Common myeloid progenitor, CD34-positive (primary cell): ENCODE measurements around the gene FOXD4L3. TPM values are rescaled to one million over a fixed set of nuclear protein-coding genes. Genes with fewer than 3 reads are reported as not detected.
"Not testable (repeated sequence)": the region's sequence is repeated elsewhere in the genome, so short reads cannot be mapped to it uniquely, and the experiment has no call there.

ENCODE experiments used
- CTCF ChIA-PET: fragments of 350-600 bp; sonication (Branson Sonifier 250); formaldehyde crosslinking; loops from one replicate; lab custom pipeline; 2021; ENCODE audit warnings: antibody characterized with exemption; lab: Charles Lee
- POLR2A ChIA-PET: fragments of 350-600 bp; sonication (Branson Sonifier 250); formaldehyde crosslinking; loops from one replicate; lab custom pipeline; 2021; ENCODE audit warnings: antibody characterized with exemption; lab: Charles Lee
- DNase-seq, 3 donors: peaks; one replicate each; pipeline versions ENCODE4 v3.0.0 to v3.0.0-alpha.2; 2013
- H3K27ac ChIP-seq, 2 experiments: 1 replicate in 1 of 2; 2 replicates in 1 of 2; pipeline ENCODE4 v1.7.0; 2013; ENCODE audit warnings: inconsistent platforms in 2 of 2, low read length in 2 of 2, mild to moderate bottlenecking in 2 of 2, low read depth in 1 of 2, moderate library complexity in 1 of 2; ENCODE audit not compliant: severe bottlenecking in 2 of 2, insufficient read depth in 1 of 2, poor library complexity in 1 of 2
- H3K27me3 ChIP-seq, 5 experiments: replicated peaks in 2 of 5; 1 replicate in 3 of 5; 2 replicates in 2 of 5; pipeline versions ENCODE4 v1.6.1 to v1.7.0; 2013; ENCODE audit warnings: low read length in 4 of 5, mild to moderate bottlenecking in 2 of 5, moderate library complexity in 2 of 5, inconsistent platforms in 1 of 5; ENCODE audit not compliant: insufficient read depth in 5 of 5, control insufficient read depth in 4 of 5
- H3K36me3 ChIP-seq, 4 experiments: 1 replicate in 2 of 4; 2 replicates in 2 of 4; pipeline versions ENCODE4 v1.6.1 to v1.7.0; 2013; ENCODE audit warnings: low read length in 3 of 4, control low read depth in 1 of 4, mild to moderate bottlenecking in 1 of 4; ENCODE audit not compliant: control insufficient read depth in 4 of 4, insufficient read depth in 4 of 4
- H3K4me1 ChIP-seq, 4 experiments: 1 replicate in 3 of 4; 2 replicates in 1 of 4; pipeline versions ENCODE4 v1.6.1 to v1.7.1; 2013; ENCODE audit warnings: low read length in 3 of 4, mild to moderate bottlenecking in 3 of 4, control low read depth in 1 of 4, inconsistent platforms in 1 of 4, moderate library complexity in 1 of 4; ENCODE audit not compliant: control insufficient read depth in 4 of 4, insufficient read depth in 4 of 4; ENCODE audit errors: control extremely low read depth in 1 of 4
- H3K4me3 ChIP-seq, 7 experiments: 1 replicate in 4 of 7; 2 replicates in 3 of 7; pipeline versions ENCODE4 v1.5.1 to v1.7.0; 2013; ENCODE audit warnings: mild to moderate bottlenecking in 7 of 7, low read length in 6 of 7, moderate library complexity in 6 of 7, inconsistent platforms in 2 of 7, low read depth in 2 of 7, control low read depth in 1 of 7; ENCODE audit not compliant: insufficient read depth in 4 of 7, control insufficient read depth in 1 of 7; ENCODE audit errors: extremely low read depth in 1 of 7
- H3K9me3 ChIP-seq, 5 experiments: 1 replicate in 4 of 5; 2 replicates in 1 of 5; pipeline versions ENCODE4 v1.6.1 to v1.7.1; 2013; ENCODE audit warnings: low read length in 4 of 5, mild to moderate bottlenecking in 2 of 5, inconsistent platforms in 1 of 5, low read depth in 1 of 5, moderate library complexity in 1 of 5; ENCODE audit not compliant: control insufficient read depth in 4 of 5, insufficient read depth in 2 of 5; ENCODE audit errors: control extremely low read depth in 1 of 5
- WGBS: methylation state at CpG from one replicate; pipeline ENCODE4 v1.1.5; 2013; ENCODE audit not compliant: insufficient coverage; 5-methylcytosine and 5-hydroxymethylcytosine counted together
- polyA plus RNA-seq: library from polyadenylated mRNA; unstranded; fragments of 120-200 nt; gene quantifications from one replicate; pipeline ENCODE4 v1.2.1, GENCODE V29; 2013

The FOXD4L3 gene
- polyA plus RNA-seq: not detected

- no CpG with 5 or more reads among the region's 15 CpGs for WGBS
- H3K27ac ChIP-seq, DNase-seq, H3K36me3 ChIP-seq, POLR2A ChIA-PET, H3K4me1 ChIP-seq, H3K4me3 ChIP-seq, H3K9me3 ChIP-seq, H3K27me3 ChIP-seq, CTCF ChIA-PET: not testable (repeated sequence)
Observed at GRCh38 chr9:68302567-68302966, at the start of gene FOXD4L3. FOXD4L3 (plus strand) TSS chr9:68302867; CDS start chr9:68302952, 85 bp downstream.

- H3K4me1 ChIP-seq, H3K4me3 ChIP-seq, H3K27me3 ChIP-seq, H3K9me3 ChIP-seq, H3K36me3 ChIP-seq, POLR2A ChIA-PET, DNase-seq, H3K27ac ChIP-seq, CTCF ChIA-PET: not testable (repeated sequence)
- WGBS: no CpG with 5 or more reads among the region's 16 CpGs
Observed at GRCh38 chr9:68281041-68281440, 21.6 kb upstream of the FOXD4L3 start.

- H3K27ac ChIP-seq, H3K9me3 ChIP-seq, DNase-seq, POLR2A ChIA-PET, H3K4me3 ChIP-seq, H3K27me3 ChIP-seq, H3K4me1 ChIP-seq, H3K36me3 ChIP-seq, CTCF ChIA-PET: not testable (repeated sequence)
- WGBS: no CpG with 5 or more reads among the region's 30 CpGs
Observed at GRCh38 chr9:68303771-68304170, 1.1 kb downstream of the FOXD4L3 start.

GRCh38 chr9:68304212-68304611, 1.5 kb downstream of the FOXD4L3 start:
- H3K27ac ChIP-seq, DNase-seq, CTCF ChIA-PET, H3K4me1 ChIP-seq, H3K36me3 ChIP-seq, H3K9me3 ChIP-seq, H3K27me3 ChIP-seq, POLR2A ChIA-PET, H3K4me3 ChIP-seq: not testable (repeated sequence)
- whole genome bisulfite sequencing: no CpG with 5 or more reads among the region's 21 CpGs

- POLR2A ChIA-PET, H3K27me3 ChIP-seq, H3K4me1 ChIP-seq, H3K9me3 ChIP-seq, H3K27ac ChIP-seq, CTCF ChIA-PET, H3K36me3 ChIP-seq, H3K4me3 ChIP-seq, DNase-seq: not testable (repeated sequence)
- no CpG with 5 or more reads among the region's 4 CpGs for WGBS
Observed at GRCh38 chr9:68304777-68305176, 2.1 kb downstream of the FOXD4L3 start.

GRCh38 chr9:68305680-68306285, 3.1 kb downstream of the FOXD4L3 start:
- CTCF ChIA-PET, H3K27ac ChIP-seq, H3K4me3 ChIP-seq, H3K4me1 ChIP-seq, POLR2A ChIA-PET, H3K9me3 ChIP-seq, H3K36me3 ChIP-seq, H3K27me3 ChIP-seq, DNase-seq: not testable (repeated sequence)
- no CpG with 5 or more reads among the region's 21 CpGs for WGBS

GRCh38 chr9:68306391-68306964, 3.8 kb downstream of the FOXD4L3 start:
- H3K4me3 ChIP-seq, POLR2A ChIA-PET, H3K27ac ChIP-seq, H3K36me3 ChIP-seq, H3K27me3 ChIP-seq, H3K9me3 ChIP-seq, CTCF ChIA-PET, H3K4me1 ChIP-seq: not testable (repeated sequence)
- no CpG with 5 or more reads among the region's 37 CpGs for WGBS
- peak in 1 of 3 donors; percentile 0 for DNase-seq
